Natural killer cell (primary cell): ENCODE data around the gene PPME1. TPM values are rescaled to one million over a fixed set of nuclear protein-coding genes. Genes with fewer than 3 reads are reported as not detected.
A peak's percentile ranks its signal among the peaks of the same experiment; 100 is the strongest.

Source experiments
- ATAC-seq, 3 donors: fragments of 150-1000 bp in 2 of 3; fragments of 200-7000 bp in 1 of 3; cut with Tn5 transposase; 1 replicate in 1 of 3; 2 replicates in 2 of 3; pipeline ENCODE4 v1.10.0; 2021; ENCODE audit warnings: mild to moderate bottlenecking in 2 of 3, moderate library complexity in 2 of 3
- DNase-seq, 2 donors: peaks; one replicate each; pipeline versions ENCODE4 v3.0.0 to v3.0.0-alpha.2; 2013 to 2021; ENCODE audit warnings: mixed read lengths in 1 of 2
- H3K27ac ChIP-seq: one replicate; pipeline ENCODE4 v1.5.1; 2013; ENCODE audit warnings: mild to moderate bottlenecking, low read length
- H3K27me3 ChIP-seq: one replicate; pipeline ENCODE4 v1.6.1; 2013; ENCODE audit warnings: low read length; ENCODE audit not compliant: control insufficient read depth, insufficient read depth
- H3K36me3 ChIP-seq: one replicate; pipeline ENCODE4 v1.6.1; 2013; ENCODE audit warnings: low read length; ENCODE audit not compliant: control insufficient read depth, insufficient read depth
- H3K4me1 ChIP-seq: one replicate; pipeline ENCODE4 v1.6.1; 2013; ENCODE audit warnings: low read length; ENCODE audit not compliant: control insufficient read depth, insufficient read depth
- H3K4me3 ChIP-seq: one replicate; pipeline ENCODE4 v1.5.1; 2013; ENCODE audit warnings: low read length
- H3K9me3 ChIP-seq: one replicate; pipeline ENCODE4 v1.6.1; 2013; ENCODE audit warnings: low read length; ENCODE audit not compliant: control insufficient read depth, insufficient read depth
- H3K27ac Mint-ChIP-seq, 2 donors: one replicate each; pipeline ENCODE4 v1.8.0; 2022; ENCODE audit warnings: mild to moderate bottlenecking in 2 of 2, mixed read lengths in 2 of 2, moderate library complexity in 1 of 2
- H3K27me3 Mint-ChIP-seq, 2 donors: one replicate each; pipeline ENCODE4 v1.8.0; 2022; ENCODE audit warnings: low read depth in 2 of 2, mixed read lengths in 2 of 2
- H3K36me3 Mint-ChIP-seq: one replicate; pipeline ENCODE4 v1.8.0; 2022; ENCODE audit warnings: mixed read lengths
- H3K4me1 Mint-ChIP-seq, 2 donors: one replicate each; pipeline ENCODE4 v1.8.0; 2022; ENCODE audit warnings: mixed read lengths in 2 of 2
- H3K4me3 Mint-ChIP-seq: one replicate; pipeline ENCODE4 v1.8.0; 2022; ENCODE audit warnings: mild to moderate bottlenecking, moderate library complexity, mixed read lengths
- H3K9me3 Mint-ChIP-seq, 2 donors: one replicate each; pipeline ENCODE4 v1.8.0; 2022; ENCODE audit warnings: mixed read lengths in 2 of 2
- CTCF ChIP-seq: fragments of 200-600 bp; IDR thresholded peaks from one replicate; pipeline ENCODE4 v1.8.0; 2022; ENCODE audit warnings: antibody characterized with exemption
- WGBS: methylation state at CpG from one replicate; pipeline ENCODE4 v1.1.7; 2013; ENCODE audit warnings: missing lambda C conversion rate; ENCODE audit not compliant: insufficient coverage; 5-methylcytosine and 5-hydroxymethylcytosine counted together
- intact Hi-C: fragments of 100-400 bp; cut with micrococcal nuclease; formaldehyde crosslinking; loops from one replicate; pipeline ENCODE4 v1.14.2; 2022
- total RNA-seq, 4 donors: library from RNA; stranded (reverse); fragments of 120-200 nt in 1 of 4; gene quantifications; one replicate each; pipeline versions ENCODE4 v1.2.3 to v1.2.4, GENCODE V29; 2013 to 2022

Gene PPME1
- total RNA-seq, 3 donors from 2014 or later (not counting 1 experiment from before 2014, with no cell fraction given): 15.6 to 18.5 (median 16.9) TPM

DNA sequence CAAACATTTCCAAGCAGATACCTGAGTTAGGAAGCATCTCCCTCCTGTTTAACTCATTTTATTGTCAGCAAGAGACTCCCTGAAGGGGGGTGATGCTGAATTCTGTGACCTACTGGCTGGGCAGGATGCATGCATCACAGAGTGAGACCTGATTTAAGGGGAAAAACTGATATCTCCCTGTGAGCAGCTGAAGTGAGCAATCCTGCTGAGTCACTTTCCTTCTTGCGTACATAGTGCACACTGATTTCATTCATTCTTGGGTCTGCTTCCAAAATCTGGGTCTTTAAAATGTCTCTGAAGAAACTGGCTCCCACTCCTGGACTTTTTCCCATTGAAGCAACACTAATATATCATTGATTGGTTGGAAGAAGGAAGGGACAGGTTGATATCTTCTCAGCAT, 117.1 kb downstream of the PPME1 start:
- peaks cover 16 to 21% of the 10 kb centered on the region in 2 donors for H3K27me3 Mint-ChIP-seq
- H3K4me1 Mint-ChIP-seq: no peaks in the 10 kb centered on the region
- no peaks in the 10 kb centered on the region for H3K27me3 ChIP-seq
- H3K27ac Mint-ChIP-seq: no peak overlapping the region
- intact Hi-C loops: no loop called here
- H3K4me3 Mint-ChIP-seq: no peak overlapping the region
- ATAC-seq (no peak), DNase-seq (no peak)
- TF ChIP-seq CTCF: no peak
- H3K9me3 ChIP-seq: no peaks in the 10 kb centered on the region
- H3K27ac ChIP-seq: no peak overlapping the region
- no peaks in the 10 kb centered on the region for H3K36me3 Mint-ChIP-seq
- no peaks in the 10 kb centered on the region for H3K4me1 ChIP-seq
- H3K4me3 ChIP-seq: no peak overlapping the region
- H3K36me3 ChIP-seq: no peaks in the 10 kb centered on the region
- no peaks in the 10 kb centered on the region for H3K9me3 Mint-ChIP-seq
- 30% methylated on average over 1 of the region's 1 CpG for WGBS

DNA sequence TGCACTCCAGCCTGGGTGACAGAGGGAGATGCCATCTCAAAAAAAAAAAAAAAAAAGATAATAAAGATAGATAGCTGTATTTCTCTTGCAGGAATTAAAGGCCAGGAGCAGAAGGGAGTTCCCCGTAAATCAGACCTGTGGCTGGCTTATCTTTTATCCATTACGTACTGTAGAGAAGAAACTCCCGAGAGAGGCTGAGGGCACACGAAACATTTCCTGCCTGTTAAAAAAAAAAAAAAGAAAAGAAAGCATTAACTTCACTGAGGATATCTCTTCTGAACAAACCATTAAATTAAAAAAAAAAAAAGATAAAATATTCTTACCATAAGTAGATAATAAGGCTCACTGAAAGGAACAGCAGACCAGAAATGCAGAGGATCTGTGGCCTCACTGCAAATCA, 117.8 kb downstream of the PPME1 start:
- Mint-ChIP-seq H3K27me3 (peaks cover 19 to 23% of the 10 kb centered on the region in 2 donors), H3K4me3 (no peak overlapping the region), H3K27ac (no peak overlapping the region), H3K9me3 (no peaks in the 10 kb centered on the region), H3K4me1 (no peaks in the 10 kb centered on the region), H3K36me3 (no peaks in the 10 kb centered on the region)
- Histone ChIP-seq H3K27me3 (no peaks in the 10 kb centered on the region), H3K9me3 (no peaks in the 10 kb centered on the region), H3K36me3 (no peaks in the 10 kb centered on the region), H3K4me3 (no peak overlapping the region), H3K27ac (no peak overlapping the region), H3K4me1 (no peaks in the 10 kb centered on the region)
- intact Hi-C loops: no loop called here
- ATAC-seq (no peak), DNase-seq (peak in 1 of 2 donors; percentile 27)
- 38% methylated on average over 2 of the region's 4 CpGs for WGBS
- no peak for TF ChIP-seq CTCF

DNA sequence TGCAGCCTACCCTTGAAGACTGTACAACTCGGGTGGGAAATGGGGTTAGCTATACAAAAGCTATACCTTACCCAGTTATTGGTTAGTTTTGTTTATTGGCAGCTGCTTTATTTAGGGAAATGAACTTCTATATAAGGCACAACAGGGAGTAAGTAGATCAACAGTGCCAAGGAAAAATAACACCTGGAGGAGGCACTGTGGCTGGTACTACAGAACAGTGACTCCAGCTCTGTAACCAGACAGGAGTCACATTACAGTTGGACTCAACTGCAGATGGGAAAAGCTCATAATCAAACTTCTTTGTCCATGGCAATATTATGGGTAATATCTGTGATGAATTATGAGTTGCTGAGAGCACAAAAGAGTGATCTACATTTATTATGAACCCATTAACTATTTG, 126.4 kb downstream of the PPME1 start:
- no peak for TF ChIP-seq CTCF
- no peak for ATAC-seq
- DNase-seq: no peak
- Mint-ChIP-seq H3K27ac (no peak overlapping the region), H3K4me1 (no peaks in the 10 kb centered on the region), H3K9me3 (no peaks in the 10 kb centered on the region), H3K4me3 (no peak overlapping the region), H3K36me3 (no peaks in the 10 kb centered on the region), H3K27me3 (peaks cover 21 to 32% of the 10 kb centered on the region in 2 donors)
- Histone ChIP-seq H3K36me3 (no peaks in the 10 kb centered on the region), H3K9me3 (no peaks in the 10 kb centered on the region), H3K4me1 (no peaks in the 10 kb centered on the region), H3K27ac (no peak overlapping the region), H3K27me3 (peaks cover 2% of the 10 kb centered on the region), H3K4me3 (no peak overlapping the region)
- intact Hi-C loops: no loop called here
- WGBS: no CpG with 5 or more reads among the region's 1 CpG

DNA sequence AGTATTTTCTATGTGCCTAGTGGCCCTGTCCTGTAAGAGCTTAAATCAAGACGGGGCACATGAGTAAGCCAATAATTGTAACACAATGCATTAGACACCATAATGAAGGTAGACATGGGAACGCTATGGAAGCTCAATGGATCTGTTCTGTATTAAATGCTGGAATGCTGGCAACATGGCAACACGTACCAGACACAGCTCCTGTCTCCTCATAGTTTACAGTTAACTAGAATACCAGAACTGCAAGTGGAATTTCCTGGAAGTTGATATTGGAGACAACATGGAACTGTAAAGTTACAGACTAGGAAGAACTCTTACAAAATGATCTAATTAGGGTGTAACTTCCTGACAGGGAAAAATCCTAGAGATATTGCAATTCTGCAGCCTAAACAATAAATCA, 127.9 kb downstream of the PPME1 start:
- Histone ChIP-seq H3K27ac (no peak overlapping the region), H3K9me3 (no peaks in the 10 kb centered on the region), H3K4me1 (no peaks in the 10 kb centered on the region), H3K27me3 (peaks cover 2% of the 10 kb centered on the region), H3K36me3 (no peaks in the 10 kb centered on the region), H3K4me3 (no peak overlapping the region)
- ATAC-seq (no peak), DNase-seq (no peak)
- H3K9me3 Mint-ChIP-seq: no peaks in the 10 kb centered on the region
- H3K36me3 Mint-ChIP-seq: no peaks in the 10 kb centered on the region
- intact Hi-C loops: no loop called here
- H3K4me3 Mint-ChIP-seq: no peak overlapping the region
- no peaks in the 10 kb centered on the region for H3K4me1 Mint-ChIP-seq
- 88% methylated on average over 2 of the region's 3 CpGs for WGBS
- TF ChIP-seq CTCF: no peak
- peaks cover 13 to 26% of the 10 kb centered on the region in 2 donors for H3K27me3 Mint-ChIP-seq
- H3K27ac Mint-ChIP-seq: no peak overlapping the region
